ENCODE measurements around the gene WNT6.

The WNT6 gene

DNA sequence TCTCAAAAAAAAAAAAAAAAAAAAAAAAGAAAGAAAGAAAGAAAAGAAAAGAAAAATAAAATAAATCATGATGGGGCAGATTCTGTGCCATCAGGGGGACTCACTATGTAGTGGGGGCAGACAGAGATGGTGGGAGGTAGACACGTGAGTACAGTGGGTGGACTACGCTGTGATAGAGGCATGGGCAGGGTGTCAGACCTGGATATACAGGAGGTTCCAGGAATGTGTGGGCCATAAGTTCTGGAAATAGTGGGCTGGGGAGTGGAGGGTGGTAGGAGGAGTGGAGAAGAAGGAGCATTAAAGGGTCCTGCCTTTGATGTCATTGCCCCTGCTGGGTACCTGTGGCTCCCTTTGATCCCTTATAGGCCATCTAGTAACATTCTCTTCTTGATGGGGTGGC lies 8.8 kb upstream of the WNT6 start:
- TF ChIP-seq, protein P1, sequence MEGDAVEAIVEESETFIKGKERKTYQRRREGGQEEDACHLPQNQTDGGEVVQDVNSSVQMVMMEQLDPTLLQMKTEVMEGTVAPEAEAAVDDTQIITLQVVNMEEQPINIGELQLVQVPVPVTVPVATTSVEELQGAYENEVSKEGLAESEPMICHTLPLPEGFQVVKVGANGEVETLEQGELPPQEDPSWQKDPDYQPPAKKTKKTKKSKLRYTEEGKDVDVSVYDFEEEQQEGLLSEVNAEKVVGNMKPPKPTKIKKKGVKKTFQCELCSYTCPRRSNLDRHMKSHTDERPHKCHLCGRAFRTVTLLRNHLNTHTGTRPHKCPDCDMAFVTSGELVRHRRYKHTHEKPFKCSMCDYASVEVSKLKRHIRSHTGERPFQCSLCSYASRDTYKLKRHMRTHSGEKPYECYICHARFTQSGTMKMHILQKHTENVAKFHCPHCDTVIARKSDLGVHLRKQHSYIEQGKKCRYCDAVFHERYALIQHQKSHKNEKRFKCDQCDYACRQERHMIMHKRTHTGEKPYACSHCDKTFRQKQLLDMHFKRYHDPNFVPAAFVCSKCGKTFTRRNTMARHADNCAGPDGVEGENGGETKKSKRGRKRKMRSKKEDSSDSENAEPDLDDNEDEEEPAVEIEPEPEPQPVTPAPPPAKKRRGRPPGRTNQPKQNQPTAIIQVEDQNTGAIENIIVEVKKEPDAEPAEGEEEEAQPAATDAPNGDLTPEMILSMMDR (IDR thresholded peaks at IDR 0.05; ENCODE audit: low read depth, low read length), result no peak
- Histone ChIP-seq H3K27me3 (ENCODE audit: insufficient read depth, low read depth, severe bottlenecking) (no peaks in the 10 kb centered on the region), H3K27ac (no peak overlapping the region), H3K9me3 (ENCODE audit: severe bottlenecking) (no peaks in the 10 kb centered on the region), H3K4me3 (ENCODE audit: low read depth, low read length) (no peak overlapping the region), H3K36me3 (no peaks in the 10 kb centered on the region)
- peak; percentile 0 for DNase-seq

- DNase-seq, result peak; percentile 1
- no peaks in the 10 kb centered on the region for H3K9me3 ChIP-seq (ENCODE audit: severe bottlenecking)
- H3K27me3 ChIP-seq (ENCODE audit: insufficient read depth, low read depth, severe bottlenecking), result no peaks in the 10 kb centered on the region
- TF ChIP-seq, protein P1 (IDR thresholded peaks at IDR 0.05; ENCODE audit: low read depth, low read length), result no peak
- H3K36me3 ChIP-seq, result no peaks in the 10 kb centered on the region
- no peak overlapping the region for H3K27ac ChIP-seq
- no peak overlapping the region for H3K4me3 ChIP-seq (ENCODE audit: low read depth, low read length)
Observed at GRCh38 chr2:218851286-218851685, 8.3 kb upstream of the WNT6 start.

GRCh38 chr2:218852911-218853667 lies 6.5 kb upstream of the WNT6 start:
- no peak overlapping the region for H3K4me3 ChIP-seq (ENCODE audit: low read depth, low read length)
- no peaks in the 10 kb centered on the region for H3K9me3 ChIP-seq (ENCODE audit: severe bottlenecking)
- no peak overlapping the region for H3K27ac ChIP-seq
- H3K27me3 ChIP-seq (ENCODE audit: insufficient read depth, low read depth, severe bottlenecking), result no peaks in the 10 kb centered on the region
- H3K36me3 ChIP-seq, result no peaks in the 10 kb centered on the region
- TF ChIP-seq, protein P1 (IDR thresholded peaks at IDR 0.05; ENCODE audit: low read depth, low read length), result peak; percentile 78
- peak; percentile 70 for DNase-seq

GRCh38 chr2:218853766-218854165 lies 5.8 kb upstream of the WNT6 start:
- Histone ChIP-seq H3K9me3 (ENCODE audit: severe bottlenecking) (no peaks in the 10 kb centered on the region), H3K27me3 (ENCODE audit: insufficient read depth, low read depth, severe bottlenecking) (peaks cover 5% of the 10 kb centered on the region)
- DNase-seq, result peak; percentile 65

DNA sequence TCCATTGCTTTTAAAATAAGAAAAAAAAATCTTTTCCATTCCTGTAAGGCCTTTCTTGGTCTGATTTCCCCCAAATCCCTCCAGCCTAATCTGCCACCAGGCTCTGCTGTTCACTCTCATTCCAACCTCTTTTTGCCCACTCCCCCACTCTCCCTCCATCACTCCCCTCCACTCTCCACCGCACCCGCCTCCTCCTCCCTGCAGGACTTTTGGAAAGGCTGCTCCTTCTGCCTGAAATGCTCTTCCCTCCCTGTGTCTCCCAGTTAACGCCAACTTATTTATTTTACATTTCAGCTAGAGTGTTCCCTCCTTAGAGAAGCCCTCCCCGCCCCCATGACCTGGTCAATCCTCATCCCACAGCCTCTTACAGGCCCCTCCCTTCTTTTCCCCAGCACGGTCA lies 4.7 kb upstream of the WNT6 start:
- no peak overlapping the region for H3K27ac ChIP-seq
- DNase-seq, result no peak
- H3K4me3 ChIP-seq (ENCODE audit: low read depth, low read length), result no peak overlapping the region
- no peaks in the 10 kb centered on the region for H3K9me3 ChIP-seq (ENCODE audit: severe bottlenecking)
- no peaks in the 10 kb centered on the region for H3K36me3 ChIP-seq
- peaks cover 12% of the 10 kb centered on the region for H3K27me3 ChIP-seq (ENCODE audit: insufficient read depth, low read depth, severe bottlenecking)
- TF ChIP-seq, protein P1 (IDR thresholded peaks at IDR 0.05; ENCODE audit: low read depth, low read length), result no peak

More at GRCh38 chr2:218853766-218854165, 5.8 kb upstream of the WNT6 start:
- Histone ChIP-seq H3K27ac (no peak overlapping the region), H3K4me3 (ENCODE audit: low read depth, low read length) (no peak overlapping the region), H3K36me3 (no peaks in the 10 kb centered on the region)
- TF ChIP-seq, protein P1 (IDR thresholded peaks at IDR 0.05; ENCODE audit: low read depth, low read length), result no peak

Measured in WERI-Rb-1 (cell line).